ENCODE measurements around the gene EBPL.
"Not testable (repeated sequence)": the region's sequence is repeated elsewhere in the genome, so short reads cannot be mapped to it uniquely, and the experiment has no call there.

The EBPL gene

DNA sequence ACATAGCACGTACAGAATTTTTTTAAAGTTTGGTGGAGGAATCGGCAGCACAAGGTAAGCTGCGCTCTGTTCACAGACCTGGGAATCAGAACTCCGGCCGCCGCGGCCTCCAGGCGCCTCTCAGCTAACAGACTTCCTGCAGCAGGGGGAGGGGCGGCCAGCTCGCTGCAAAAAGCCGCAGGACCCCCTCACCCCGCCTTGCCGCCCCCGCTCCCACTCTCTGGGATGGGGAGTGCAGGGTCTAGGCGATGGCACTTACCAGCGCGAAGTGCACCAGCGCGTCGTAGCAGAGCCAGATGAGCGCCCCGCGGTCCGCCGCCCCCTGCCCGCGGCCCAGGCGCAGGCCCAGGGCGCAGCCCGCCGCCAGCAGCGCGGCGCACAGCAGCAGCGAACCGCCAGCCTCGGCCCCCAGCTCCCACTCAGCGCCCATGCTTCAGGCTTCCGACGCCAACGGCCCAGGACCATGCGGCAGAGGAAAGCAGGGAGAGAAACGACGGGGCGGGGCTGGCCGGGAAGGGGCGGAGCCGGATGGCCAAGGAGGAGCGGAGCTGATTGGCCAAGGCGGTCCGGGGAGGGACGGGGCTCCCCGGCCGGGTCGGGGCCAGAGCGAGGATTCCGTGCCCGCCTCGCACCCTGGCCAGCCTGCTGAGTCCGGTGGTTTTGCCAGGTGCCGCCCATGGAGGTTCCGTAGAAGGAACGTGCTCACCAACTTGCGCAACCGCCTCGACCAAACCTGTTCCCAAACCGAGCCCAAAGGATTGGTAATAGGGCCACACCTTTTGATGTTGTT is at the start of gene EBPL:
TSS of gene EBPL (minus strand) at position 492 of the 790 bp plus-strand sequence. CDS start at position 430, 62 bp downstream.
- DNase-seq, result peak; percentile 73 to 93

DNA sequence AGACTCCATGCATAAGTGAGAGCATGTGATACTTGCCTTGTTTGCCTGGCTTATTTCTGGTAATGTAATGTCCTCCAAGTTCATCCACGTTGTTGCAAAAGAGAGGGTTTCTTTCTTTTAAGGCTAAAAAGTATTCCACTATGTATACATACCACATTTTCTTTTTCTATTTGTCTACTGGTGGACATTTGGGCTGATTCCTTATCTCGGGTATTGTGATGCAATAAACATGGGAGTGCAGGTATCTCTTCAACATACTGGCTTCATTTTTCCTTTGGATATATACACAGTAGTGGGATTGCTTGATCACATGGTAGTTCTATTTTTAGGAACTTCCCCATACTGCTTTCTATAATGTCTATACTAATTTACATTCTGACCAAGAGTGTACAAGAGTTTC is 49.6 kb upstream of the EBPL start:
- peak; percentile 3 to 6 for DNase-seq

DNA sequence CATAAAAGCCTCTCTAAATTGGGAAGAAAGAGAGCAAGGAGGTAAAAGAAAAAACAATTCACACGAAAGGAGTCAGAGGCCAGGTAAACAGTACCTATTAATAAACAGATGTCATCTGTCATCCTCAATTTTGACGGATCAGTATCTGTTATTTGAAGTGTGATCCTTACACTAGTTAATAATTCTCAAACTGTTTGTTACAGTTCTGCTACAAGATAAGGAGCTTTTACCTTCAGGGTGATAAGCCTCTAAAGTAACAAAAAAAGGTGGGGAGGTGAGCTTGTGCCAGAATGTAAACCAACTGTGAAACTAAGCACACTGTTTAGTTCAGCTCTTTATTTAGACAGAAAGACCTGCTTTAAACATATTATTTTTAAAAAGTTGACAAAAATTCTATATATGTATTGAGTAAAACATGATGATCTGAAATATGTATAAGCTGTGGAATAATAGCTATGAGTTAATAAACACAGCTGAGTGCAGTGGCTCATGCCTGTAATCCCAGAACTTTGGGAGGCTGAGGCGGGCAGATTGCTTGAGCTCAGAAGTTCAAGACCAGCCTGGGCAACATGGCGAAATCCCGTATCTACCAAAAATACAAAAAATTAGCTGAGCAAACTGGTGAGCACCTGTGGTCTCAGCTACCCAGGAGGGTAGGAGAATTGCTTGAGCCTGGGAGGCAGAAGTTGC is 48.4 kb upstream of the EBPL start:
- DNase-seq, result no peak

DNA sequence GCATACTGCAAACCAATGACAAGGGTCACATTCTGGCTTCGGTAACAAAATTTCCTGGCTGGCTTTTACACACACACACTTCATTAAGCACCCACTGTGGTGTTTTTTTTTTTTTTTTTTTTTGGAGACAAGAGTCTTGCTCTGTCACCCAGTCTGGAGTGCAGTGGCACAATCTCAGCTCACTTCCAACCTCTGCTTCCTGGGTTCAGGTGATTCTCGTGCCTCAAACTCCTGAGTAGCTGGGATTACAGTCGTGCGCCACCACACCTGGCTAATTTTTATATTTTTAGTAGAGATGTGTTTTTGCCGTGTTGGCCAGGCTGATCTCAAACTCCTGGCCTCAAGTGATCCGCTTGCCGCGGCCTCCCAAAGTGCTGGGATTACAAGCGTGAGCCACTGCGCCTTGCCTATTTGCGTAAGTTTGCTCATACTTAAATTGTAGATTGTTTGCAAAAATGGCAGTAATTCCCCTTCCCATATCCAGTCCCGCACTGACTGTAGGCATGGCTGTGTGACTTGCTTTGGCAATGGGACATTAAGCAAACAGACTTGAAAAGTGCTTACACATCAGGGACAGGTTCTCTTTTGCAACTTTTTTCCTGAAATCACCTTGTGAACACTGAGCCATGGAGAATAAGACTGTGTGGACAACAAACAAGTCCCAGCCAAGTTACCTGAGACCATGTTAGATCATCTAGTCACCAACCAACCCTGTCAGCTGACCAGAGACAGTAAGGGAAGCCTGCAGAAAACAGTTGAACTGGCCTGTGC is 42.1 kb upstream of the EBPL start:
- DNase-seq, result no peak

DNA sequence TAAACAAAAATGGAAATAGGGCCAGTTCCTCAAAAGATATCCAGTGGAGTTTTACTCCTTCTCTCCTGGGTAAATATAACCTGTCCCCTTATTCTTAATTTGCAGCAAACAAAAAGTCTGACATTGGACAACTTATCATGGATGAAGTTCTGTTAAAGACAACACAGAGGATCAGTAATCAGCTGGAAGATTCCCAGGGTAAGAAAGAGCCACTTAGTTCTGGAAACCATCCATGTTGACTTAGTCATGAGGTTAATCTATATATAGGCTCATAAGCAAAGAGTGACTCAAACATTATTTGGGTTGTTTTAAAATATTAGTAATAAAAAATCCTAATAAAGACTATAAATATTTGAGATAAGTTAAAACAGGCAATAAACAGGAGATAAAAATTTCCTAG is 40.5 kb upstream of the EBPL start:
- no peak for DNase-seq

DNA sequence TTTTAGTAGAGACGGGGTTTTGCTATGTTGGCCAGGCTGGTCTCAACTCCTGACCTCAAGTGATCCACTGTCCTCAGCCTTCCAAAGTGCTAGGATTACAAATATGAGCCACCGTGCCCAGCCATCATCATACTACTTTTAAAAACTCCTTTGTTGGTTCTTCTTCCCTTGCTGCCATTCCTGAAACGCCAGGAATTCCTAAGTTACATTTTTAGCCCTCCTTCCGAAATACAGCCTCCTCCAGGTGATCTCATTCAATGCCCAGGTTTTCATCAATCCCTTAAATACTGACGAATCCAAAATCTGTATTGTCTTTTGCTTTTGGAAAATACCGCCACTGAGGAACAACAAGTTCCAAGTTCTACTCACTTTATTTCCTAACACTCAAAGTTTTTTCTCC is 25.3 kb upstream of the EBPL start:
- DNase-seq, result no peak

DNA sequence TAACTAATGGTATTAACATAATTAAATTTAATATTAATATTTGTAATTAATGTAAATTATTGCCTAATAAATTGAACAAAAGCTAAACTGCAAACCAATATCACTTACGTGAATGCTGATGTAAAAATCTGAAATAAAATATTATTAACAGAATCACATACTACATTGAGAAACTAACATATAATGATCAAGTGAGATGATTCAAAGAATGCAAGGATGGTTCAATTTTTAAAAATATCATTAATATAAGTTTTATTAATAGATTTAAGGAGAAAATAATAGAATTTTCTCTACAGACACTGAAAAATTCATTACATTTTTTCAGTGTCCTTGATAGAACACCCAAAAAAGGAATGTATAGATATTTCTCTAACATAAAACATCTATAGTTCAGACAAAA is 23.5 kb upstream of the EBPL start:
- no peak for DNase-seq

DNA sequence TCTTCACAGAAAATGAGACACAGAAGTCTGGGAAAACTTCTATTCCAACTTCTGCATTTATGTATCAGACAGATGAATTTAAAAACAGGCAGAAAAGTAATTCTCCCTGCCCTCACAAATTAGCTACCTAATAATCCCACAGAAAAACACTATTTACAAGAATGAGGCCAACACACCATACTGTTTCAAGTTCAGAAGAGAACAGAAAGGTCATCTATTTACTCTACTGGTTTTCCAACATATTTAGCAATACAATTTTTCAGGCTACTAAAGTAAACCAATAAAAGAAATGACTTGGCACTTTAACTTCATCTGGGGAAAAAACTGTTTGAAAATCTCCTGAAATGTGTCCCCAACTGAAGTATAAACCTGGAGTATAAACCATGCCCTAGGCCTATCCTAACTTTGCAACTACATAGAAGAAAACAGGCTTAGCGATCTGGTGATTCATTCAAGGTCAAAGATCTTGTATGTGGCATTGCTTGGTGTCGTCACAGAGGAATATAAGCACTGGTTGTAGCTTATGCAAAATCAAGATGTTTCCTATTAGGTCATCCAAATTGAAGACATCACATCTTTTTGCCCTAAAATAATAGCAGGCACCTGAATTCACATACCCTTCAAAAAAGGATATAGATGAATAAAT is 20.1 kb upstream of the EBPL start:
- no peak for DNase-seq

DNA sequence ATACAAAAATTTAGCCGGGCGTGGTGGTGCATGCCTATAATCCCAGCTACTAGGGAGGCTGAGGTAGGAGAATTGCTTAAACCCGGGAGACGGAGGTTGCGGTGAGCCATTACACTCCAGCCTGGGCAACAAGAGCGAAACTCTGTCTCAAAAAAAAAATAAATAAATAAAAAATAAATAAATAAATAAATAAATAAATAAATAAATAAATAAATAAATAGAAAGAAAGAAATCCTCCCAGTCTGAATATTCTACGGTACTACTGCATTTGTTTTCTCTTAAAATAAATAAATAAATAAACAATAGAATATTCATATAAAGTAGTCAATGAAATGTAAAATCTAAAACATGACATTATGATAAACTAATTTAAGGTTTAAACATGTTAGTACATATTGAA is 13.0 kb upstream of the EBPL start:
- DNase-seq, result not testable (repeated sequence)

DNA sequence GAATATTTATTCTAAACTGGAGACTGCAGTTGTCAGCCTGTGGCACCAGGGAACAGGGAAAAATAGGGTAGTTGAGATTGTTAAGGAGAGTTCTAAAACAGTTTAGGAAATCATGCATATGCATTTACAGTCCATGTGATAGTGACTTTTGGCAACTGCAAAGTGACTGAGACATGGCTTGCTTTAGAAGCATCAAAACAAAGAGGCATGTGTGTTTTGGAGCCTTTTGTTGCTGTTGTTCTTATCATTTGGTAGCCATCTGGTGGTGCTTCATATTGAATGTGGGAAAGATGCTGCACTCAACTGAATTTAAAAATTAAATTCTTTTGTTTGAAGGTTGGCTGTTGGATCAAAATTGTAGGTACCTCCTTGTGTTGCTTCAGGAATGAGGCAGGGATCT is 10.2 kb upstream of the EBPL start:
- no peak for DNase-seq

DNA sequence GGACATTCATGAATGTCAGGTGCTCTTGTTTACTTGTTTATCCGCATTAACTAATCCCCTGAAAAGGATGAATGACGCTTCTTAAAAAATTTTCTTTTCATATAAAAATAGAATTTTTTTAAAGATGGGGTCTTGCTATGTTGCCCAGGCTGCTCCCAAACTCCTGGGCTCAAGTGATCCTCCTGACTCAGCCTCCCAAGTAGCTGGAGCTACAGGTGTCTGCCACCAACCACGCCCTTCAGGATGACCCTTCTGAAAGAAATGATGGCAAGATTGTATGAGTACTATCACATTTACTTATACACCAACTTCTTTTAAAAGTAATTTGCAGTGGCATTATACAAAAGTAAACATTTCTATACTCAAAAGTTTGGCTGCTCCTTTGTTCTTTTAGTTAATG is 6.2 kb upstream of the EBPL start:
- DNase-seq, result no peak

DNA sequence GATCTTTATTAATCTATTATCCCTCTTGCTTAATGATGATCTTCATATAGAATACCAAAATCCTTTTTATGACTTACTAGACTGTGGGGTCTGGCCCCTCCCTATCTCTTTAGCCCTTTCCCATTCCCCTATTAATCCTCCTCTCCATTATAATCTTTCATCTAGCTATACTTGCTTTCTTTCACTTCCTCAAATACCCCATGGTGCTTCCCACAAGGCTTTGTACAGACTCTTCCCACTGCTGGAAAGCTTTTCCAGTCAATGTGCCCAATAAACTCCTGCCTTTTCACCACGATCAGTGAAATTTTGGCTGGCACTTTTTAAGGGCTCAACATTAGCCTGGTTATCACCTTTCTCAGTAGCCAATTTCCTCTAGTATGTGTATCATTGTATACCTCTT is 3.2 kb upstream of the EBPL start:
- DNase-seq, result peak; percentile 10 to 12

DNA sequence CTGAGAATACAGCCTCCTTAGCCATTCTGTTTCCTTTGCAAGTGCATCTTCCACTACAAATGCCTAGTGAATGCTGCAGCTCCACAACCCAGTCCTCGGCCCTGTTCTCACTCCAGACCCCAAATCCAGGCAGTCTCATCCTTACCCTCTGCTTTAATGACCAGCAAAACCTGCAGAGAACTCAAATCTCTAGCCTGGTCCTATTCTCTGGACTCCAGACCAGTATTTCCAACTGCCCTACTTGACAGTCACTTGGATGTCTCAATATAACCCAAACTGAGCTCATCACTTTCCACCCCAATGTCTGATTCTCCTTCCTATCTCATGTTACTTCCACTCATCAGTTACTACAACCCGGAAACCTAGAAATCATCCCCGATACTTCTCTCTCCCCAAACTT is 2.6 kb upstream of the EBPL start:
- no peak for DNase-seq

DNA sequence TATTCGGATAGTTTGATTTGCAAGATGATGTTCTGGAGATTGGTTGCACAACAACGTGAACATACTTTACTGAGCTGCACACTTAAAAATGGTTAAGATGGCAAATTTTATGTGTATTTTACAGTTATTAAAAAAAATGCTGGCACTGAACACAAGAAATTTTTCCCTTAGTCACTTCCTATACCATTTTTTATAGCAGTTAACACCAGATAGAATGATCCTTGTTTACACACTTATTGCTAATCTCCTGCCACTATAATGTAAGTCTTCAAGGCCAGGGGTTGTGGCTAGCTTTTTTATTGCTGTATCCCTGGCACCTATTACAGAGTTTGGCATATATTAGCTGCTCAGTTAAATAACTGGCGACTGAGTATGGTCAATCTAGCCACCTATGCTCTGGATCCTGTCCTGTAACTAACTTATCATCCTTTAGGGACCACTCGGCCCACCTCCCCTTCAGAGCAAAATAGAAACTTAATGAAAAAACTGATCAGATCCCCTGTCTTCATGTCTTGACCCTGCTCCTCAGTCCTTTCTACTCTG is 2.0 kb upstream of the EBPL start:
- no peak for DNase-seq

DNA sequence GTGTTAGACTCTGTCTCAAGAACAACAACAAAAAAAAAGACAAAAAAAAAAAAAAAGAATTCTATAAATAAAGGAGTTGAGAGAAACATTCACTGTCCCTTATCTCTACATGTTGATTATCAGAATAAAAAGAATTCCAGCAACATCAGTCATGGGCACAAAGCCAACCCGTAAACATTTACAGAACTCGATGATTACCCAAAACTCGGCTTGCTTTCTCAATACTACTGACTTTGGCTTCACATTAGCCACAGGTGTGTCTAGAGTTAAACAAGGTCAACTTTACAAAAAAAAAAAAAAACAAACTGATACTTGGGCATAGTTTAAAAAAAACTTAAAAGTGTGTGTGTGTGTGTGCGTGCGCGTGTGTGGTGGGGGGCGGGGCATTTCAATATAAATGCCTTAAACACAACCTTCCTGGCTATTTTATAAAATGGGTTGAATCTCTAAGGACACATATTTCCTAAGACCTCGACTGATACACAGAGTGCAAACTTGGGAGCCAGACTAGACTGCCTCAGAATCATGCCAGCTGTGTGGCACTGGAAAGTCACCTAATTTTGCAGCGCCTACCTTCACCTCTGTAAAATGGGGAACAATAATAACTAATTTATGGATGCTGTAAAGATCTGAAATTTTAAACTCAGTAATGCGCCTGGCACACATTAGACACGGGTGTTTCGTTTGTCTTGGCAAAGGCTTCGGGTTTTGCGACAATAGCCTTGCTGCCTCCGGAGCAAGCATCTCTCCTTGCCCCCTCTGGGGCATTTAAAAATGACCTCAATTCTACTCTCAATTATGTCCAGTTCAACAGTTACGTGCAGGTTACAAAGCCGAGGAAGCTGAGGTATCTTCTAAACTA is 922 bp downstream of the EBPL start:
- peak in 1 of 2 donors; percentile 13 for DNase-seq

DNA sequence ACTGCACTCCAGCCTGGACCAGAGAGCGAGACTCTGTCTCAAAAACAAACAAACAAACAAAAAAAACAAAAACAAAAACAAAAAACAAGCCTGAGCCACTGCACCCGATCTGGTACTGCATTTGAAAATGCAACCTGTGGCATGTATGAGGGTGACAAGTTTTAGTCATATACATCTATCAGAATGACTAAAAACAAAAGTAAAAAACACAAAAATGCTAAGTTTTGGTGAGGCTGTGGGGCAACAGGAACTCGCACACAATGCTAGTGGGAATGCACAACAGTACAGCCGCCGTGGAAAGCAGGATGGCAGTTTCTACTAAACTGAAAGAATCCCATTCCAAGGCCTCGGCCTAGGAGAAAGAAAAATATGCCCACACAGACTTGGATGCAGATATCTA is 7.8 kb downstream of the EBPL start:
- no peak for DNase-seq

DNA sequence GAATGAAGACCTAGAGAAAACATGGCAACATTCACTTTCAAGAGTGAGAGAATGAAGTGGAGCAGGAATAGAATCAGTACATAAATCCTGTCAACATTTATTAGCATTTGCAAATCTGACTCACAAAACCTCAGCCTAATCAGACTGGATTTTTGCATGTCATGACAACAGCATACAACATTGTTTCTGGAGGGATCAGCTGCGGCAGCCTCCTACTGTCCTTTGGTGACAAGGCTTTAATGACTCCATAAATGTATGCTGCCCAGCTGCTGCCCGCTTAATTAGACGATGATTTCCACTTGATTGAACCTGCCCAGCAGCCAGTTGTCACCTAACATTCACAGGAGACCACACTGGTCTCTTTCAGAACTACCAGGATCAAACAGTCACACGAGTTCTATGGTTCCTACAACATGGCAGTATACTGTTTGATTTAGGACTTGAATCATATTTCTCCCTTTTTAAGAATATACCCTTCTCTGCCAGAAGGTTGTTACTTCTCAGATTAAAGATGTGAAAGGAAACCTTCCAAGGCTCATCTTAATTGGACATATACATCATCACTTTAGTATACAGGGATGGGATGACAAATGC is 9.3 kb downstream of the EBPL start:
- no peak for DNase-seq

DNA sequence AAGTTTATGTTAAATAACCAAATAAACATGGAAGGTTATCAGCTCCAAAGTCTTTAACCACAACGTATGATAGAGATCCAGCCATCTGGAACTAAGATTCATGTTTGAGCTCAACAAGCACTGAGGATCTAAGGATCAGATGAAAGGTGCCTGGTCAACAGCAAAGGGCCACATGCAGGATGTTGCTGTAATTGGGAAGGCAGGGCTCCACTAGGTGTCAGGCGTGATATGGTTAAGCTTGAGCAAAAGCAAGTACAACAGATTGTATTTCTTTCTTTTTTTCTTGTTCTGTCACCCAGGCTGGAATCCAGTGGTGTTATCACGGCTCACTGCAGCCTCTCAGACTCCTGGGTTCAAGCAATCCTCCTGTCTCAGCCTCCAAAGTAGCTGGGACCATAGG is 12.0 kb downstream of the EBPL start:
- DNase-seq, result no peak

DNA sequence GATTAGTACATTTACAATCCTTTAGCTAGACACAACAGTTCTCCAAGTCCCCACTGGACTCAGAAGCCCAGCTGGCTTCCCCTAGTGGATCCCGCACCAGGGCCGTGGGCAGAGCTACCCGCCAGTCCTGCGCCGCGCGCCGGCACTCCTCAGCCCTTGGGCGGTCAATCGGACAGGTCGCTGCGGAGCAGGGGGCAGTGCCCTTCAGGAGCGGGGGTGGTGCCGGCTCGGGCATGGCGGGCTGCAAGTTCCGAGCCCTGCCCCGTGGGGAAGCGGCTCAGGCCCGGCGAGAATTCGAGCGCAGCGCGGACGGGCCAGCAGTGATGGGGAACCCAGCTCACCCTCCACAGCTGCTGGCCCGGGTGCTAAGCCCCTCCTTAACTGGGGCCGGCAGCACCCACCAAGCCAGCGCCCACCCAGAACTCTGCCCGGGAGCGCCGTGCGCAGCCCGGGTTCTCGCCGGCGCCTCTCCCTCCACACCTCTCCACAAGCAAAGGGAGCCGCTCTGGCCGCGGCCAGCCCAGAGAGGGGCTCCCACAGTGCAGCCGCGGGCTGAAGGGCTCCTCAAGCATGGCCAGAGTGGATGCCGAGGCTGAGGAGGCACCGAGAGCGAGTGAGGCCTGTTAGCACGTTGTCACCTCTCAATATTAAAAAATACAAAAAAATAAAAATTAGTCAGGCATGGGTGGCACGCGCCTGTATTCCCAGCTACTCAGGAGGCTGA is 12.9 kb downstream of the EBPL start:
- no peak for DNase-seq

DNA sequence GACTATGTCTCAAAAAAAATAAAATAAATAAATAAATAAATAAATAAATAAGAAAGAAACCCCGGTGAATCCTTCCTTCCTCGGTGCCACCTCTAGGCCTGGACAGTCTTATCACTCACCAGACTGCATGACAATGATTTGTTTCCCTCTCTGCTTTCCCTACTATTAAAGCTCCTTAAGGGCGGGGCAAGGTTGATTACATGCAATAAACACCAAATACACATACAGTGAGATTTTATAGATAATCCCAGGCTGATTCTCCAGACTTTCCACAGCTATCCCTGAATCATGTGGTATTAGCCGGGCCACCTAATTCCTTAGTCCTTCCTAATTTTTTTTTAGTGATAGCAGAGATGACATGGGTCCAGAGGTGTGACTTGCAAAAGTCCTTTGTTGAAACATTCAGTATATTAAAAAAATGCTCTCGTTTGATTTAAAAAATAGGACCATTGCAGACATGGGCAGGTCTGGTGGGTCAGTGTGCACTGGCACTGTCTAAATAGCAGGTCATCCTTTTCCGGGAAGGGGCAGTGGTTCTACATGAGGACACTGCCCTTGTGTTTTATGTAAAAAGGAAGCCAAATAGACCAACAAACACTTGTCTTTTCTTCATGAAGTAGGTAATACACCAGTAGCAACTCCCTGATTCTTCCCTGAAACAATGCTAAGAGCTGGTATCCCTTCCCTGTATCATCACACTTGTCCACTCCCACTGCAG is 14.5 kb downstream of the EBPL start:
- no peak for DNase-seq
